GM19023 (cell line): ENCODE results near the gene PCGF1.

Source experiments
- ATAC-seq: cut with Tn5 transposase; IDR thresholded peaks from one replicate; pipeline ENCODE4 v1.9.1; 2021; ENCODE audit warnings: mild to moderate bottlenecking, moderate library complexity; ENCODE audit not compliant: unreplicated experiment

PCGF1 gene

GRCh38 chr2:74537140-74537539, 29.6 kb upstream of the PCGF1 start:
- no peak for ATAC-seq

GRCh38 chr2:74536166-74536950, 28.9 kb upstream of the PCGF1 start:
- ATAC-seq = no peak

GRCh38 chr2:74535440-74535965, 28.0 kb upstream of the PCGF1 start:
- no peak for ATAC-seq

GRCh38 chr2:74534411-74534810, 26.9 kb upstream of the PCGF1 start:
- ATAC-seq = no peak

- ATAC-seq = no peak
These were observed 26.0 kb upstream of the PCGF1 start for GRCh38 chr2:74533464-74533863.

- ATAC-seq = no peak
These were observed 24.7 kb upstream of the PCGF1 start for GRCh38 chr2:74532222-74532621.

GRCh38 chr2:74531666-74532065, 24.2 kb upstream of the PCGF1 start:
- ATAC-seq = no peak

- ATAC-seq = peak; percentile 34
These were observed 23.0 kb upstream of the PCGF1 start for GRCh38 chr2:74530239-74531187.

- ATAC-seq = peak; percentile 80
These were observed 22.1 kb upstream of the PCGF1 start, which contains the start of the genes AUP1 and HTRA2 for GRCh38 chr2:74529357-74530238. TSS of gene AUP1 (minus strand) at chr2:74529706. CDS start at chr2:74529629, 77 bp downstream. TSS of gene HTRA2 (plus strand) at chr2:74529933. CDS start at chr2:74530007, 74 bp downstream.

GRCh38 chr2:74528600-74529356, 21.3 kb upstream of the PCGF1 start:
- peak; percentile 8 for ATAC-seq

- no peak for ATAC-seq
These were observed 20.2 kb upstream of the PCGF1 start for GRCh38 chr2:74527741-74528140.

- no peak for ATAC-seq
These were observed 19.2 kb upstream of the PCGF1 start for GRCh38 chr2:74526649-74527230.

GRCh38 chr2:74525717-74526648, 18.5 kb upstream of the PCGF1 start, which contains the start of gene DQX1:
TSS of gene DQX1 (minus strand) at chr2:74526231. CDS start at chr2:74525729, 502 bp downstream.
- no peak for ATAC-seq

GRCh38 chr2:74524955-74525716, 17.6 kb upstream of the PCGF1 start:
- no peak for ATAC-seq

GRCh38 chr2:74524005-74524404, 16.5 kb upstream of the PCGF1 start:
- ATAC-seq = no peak

- ATAC-seq = no peak
These were observed 15.0 kb upstream of the PCGF1 start for GRCh38 chr2:74522516-74522915.

- no peak for ATAC-seq
These were observed 9.2 kb upstream of the PCGF1 start for GRCh38 chr2:74516650-74517049.
